Measurements from ENCODE around the gene TRRAP.
"Not testable (repeated sequence)": the region's sequence is repeated elsewhere in the genome, so short reads cannot be mapped to it uniquely, and the experiment has no call there.

Gene TRRAP

DNA sequence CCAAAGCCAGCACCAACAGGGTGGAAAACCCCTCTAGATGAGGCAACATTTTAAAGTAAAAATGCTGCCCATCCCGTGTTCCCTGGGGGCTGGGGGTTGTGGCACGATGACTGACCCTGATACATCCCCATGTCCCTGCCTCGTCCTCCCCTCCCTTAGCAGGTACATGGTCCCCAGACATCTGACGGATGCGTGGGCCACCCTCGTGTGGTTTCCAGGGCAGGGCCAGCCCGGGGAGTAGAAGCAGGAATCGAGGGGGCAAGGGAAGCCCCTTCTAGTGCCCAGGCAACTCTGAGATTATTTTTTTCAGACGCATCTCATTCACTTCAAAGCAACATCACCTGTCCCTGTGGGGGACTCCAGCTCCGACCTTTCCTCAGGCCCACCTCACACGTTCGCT lies 12.0 kb upstream of the TRRAP start:
- FAIRE-seq (no peak), DNase-seq (ENCODE audit: low spot score) (no peak)

DNA sequence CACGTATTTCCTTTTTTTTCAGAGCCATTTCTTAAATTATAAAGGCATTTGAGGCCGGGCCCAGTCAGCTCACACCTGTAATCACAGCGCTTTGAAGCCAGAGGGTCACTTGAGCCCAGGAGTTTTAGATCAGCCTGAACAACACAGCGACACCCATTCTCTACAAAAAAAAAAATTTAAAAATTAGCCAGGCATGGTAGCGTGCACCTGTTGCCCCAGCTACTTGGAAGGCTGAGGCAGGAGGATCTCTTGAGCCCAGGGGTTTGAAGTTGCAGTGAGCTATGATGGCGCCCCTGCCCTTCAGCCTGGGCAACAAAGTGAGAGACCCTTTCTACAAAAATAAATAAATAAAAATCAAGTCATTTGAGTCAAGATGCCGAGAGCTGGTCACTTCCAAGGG lies 11.6 kb upstream of the TRRAP start:
- FAIRE-seq, result no peak
- no peak for DNase-seq (ENCODE audit: low spot score)

DNA sequence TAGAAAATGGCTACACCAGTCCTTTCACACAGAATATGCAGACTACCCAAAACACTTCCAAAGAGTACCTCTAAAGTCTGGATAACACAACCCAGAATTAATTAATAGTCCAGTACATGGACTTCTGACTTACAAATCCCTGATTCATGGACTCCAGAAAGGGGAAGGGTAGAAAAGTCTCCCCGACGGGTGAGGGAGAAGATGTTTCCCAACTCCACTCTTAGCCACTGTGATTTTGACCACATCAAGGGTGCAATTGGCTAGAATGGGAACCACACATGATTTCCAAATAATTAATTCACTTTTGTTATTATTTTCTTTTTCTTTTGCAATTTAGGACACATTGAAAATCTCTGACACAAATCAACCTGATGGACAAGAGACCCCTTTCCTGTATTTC lies 9.9 kb upstream of the TRRAP start:
- FAIRE-seq (no peak), DNase-seq (ENCODE audit: low spot score) (no peak)

DNA sequence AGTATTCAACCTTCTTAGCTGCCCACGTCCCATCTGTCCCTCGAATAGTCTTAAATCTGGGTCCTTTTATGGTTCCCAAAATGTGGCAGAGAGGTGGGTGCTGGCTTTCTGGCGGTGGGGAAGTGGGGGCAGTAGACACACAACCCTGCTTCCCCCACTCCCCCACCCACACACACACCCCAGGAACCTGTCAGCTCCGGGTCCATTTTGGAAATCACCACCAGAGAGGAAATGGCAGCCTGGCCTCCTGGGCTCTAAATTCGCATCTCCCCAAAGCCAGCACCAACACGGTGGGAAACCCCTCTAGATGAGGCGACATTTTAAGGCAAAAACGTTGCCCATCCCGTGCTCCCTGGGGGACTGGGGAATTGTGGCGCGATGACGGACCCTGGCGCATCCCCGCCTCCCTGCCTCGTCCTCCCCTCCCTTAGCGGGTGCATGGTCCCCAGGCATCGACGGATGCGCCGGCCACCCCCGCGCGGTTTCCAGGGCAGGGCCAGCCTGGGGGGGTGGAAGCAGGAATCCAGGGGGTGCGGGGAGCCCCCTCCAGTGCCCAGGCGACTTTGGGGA lies 9.2 kb upstream of the TRRAP start:
- no peak for DNase-seq (ENCODE audit: low spot score)
- FAIRE-seq, result no peak

DNA sequence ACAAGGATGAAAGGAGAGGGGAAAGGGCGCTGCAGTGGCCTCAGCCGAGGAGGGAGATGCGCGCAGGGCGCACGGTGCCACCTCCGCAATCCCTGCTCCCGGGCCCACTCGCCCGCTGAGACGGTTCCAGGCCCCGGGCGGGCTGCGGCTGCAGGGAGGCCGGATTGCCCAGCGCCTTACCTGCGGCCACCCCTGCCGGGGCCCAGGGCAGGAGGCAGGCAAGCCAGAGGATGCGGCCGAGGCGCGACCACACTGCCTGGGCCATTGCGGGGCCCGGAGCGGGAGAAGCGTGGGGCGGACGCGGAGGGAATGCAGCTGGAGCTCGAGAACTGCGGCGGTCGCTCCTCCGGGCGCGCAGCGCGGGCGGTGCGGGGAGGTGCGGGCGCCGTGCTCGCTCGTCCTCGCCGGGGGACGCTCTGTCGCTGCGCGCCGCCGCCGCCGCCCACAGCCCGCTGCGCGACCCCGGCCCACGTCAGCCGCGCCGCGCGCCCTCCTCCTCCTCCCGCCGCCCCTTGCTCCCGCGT lies 8.7 kb upstream of the TRRAP start, which contains the start of gene TMEM130:
TMEM130 (minus strand) TSS at position 418 of the 524 bp plus-strand sequence; CDS start at position 265, 153 bp downstream.
- FAIRE-seq, result no peak

DNA sequence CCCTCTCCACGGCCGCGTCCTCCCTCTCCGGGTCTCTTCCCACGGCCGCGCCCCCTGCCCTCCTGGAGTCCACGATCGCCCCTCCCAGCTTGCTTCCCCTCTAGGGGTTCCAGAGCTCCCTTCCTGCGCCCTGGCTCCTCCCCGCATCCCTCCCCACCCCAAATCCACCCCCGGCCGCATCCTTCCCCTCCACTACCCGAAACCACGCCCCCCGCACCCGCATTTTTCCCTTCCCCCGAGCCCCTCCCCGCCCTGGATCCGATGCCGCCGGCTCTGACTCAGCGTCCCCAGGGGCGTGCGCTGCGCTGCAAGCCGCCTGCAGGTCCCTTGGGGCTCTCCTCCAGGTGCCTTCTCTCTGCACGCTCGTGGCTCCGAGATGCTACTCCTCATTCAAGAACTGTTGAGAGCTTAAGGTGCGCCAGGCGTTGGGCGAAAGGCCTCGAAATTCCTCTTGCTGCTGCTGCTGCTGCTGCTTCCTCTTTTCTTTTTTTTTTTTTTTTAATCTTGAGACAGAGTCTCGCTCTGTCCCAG lies 8.1 kb upstream of the TRRAP start:
- FAIRE-seq, result no peak
- no peak for DNase-seq (ENCODE audit: low spot score)

More for the DNA sequence above, 8.7 kb upstream of the TRRAP start, which contains the start of gene TMEM130:
- no peak for DNase-seq (ENCODE audit: low spot score)

DNA sequence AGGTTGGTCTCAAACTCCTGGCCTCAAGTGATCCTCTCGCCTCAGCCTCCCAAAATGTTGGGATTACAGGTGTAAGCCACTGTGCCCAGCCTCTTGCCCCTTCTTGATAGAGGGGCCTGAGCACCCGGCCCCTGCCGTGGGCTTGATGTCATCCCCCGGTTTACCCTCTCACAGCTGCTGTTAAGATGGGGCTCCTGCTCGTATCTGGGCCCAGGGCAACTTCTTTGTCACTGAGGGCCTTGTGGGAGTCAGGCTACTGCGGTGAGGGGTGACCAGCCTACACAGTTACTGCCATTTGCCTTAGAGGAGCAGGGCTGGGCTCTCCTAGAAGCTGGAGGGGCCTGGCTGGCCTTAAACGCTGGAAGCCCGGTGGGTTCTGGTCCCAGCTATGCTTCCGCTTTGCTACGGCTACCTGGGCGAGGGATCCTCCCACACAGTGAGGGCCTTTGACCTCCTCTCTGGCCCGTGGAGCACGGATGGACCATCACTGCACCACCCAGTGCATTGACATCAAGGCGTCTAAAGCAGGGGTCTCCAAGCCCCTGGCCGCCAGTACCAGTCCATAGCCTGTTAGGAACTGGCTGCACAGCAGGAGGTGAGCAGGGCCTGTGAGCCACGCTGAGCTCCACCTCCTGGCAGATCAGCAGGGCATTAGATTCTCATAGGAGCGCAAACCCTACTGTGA lies 7.4 kb upstream of the TRRAP start:
- no peak for DNase-seq (ENCODE audit: low spot score)
- FAIRE-seq, result no peak

DNA sequence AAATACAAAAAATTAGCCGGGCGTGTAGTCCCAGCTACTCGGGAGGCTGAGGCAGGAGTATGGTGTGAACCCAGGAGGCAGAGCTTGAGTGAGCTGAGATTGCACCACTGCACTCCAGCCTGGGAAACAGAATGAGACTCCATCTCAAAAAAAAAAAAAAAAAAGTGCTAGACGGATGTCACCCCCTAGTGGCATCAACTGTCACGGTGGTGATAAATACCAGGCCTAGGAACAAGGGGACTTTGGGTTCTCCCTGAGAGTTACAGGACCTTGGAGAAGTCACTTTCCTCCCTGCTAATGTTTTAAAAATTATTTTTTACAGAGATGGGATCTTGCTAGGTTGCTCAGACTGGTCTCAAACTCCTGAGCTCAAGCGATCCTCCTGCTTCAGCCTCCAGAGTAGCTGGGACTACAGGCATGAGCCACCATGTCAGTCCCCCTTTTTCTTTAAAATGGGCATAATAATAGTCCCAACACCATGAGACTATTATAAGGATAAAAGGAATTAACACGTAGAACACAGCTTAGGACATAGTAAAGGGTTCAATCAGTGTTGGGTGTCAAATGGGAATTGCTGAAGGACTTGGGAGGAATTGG lies 5.9 kb upstream of the TRRAP start:
- FAIRE-seq, result no peak
- no peak for DNase-seq (ENCODE audit: low spot score)

DNA sequence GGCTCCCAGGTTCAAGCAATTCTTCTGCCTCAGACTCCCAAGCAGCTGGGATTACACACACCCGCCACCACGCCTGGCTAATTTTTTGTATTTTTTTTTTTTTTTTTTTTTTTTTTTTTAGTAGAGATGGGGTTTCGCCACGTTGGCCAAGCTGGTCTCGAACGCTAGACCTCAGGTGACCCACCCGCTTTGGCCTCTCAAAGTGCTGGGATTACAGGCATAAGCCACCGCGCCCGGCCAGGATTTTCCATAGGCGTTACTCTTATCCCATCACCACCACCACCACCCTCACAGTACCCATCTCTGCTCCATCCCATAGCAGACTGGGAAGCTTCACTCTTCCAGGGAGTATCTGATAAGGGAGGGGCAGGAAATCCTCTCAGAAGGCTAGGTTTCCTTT lies 4.7 kb upstream of the TRRAP start:
- not testable (repeated sequence) for FAIRE-seq; DNase-seq (ENCODE audit: low spot score)

DNA sequence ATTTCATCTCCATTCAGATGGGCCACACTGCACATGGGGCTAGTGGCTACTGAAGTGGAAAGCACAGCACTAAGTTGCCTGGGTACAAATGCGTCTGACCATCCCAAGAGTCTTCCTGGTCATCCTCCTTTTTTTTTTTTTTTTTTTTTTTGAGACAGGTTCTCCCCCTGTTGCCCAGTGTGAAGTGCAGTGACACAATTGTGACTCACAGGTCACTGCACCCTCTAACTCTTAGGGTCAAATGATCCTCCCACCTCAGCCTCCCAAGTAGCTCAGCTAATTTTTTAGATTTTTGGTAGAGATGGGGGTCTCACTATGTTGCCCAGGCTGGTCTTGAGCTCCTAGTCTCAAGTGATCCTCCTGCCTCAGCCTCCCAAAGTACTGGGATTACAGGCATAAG lies 3.4 kb upstream of the TRRAP start:
- DNase-seq (ENCODE audit: low spot score) (no peak), FAIRE-seq (no peak)

DNA sequence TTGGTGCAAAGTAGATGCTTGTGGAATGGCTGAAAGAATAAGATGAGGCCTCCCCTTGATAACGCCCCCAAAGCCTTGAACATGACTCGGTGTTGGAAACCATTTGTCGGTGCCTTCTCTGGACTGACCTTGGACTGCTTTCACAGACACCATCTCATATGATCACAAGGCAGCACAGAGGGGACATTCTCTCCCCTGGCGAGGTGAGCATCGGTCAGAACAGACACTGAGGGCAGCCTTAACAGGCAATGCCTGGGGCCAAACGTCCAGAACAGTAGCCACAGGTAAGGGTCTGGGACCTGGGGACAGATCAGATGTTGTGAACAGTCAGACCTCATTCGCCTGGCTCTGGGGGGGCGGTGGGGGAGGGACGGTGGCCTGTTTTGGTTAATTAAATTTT lies 2.8 kb upstream of the TRRAP start:
- no peak for FAIRE-seq

DNA sequence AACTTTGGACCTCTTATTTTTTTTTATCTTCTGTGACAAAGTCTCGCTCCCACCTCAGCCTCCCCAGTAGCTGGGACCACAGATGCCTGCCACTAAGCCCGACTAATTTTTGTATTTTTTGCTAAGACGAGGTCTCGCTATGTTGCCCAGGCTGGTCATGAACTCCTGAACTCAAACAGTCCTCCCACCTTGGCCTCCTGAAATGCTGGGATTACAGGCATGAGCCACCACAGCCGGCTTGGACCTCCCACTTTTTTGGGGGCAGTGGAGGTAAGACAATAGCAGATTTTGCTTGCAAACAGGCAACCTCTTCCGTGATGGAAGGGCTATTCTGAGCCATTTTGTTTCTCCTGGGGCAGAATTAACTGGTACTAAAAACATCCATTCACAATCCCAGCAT lies 1.2 kb upstream of the TRRAP start:
- DNase-seq (ENCODE audit: low spot score), result no peak
- FAIRE-seq, result no peak

More for the DNA sequence above, 2.8 kb upstream of the TRRAP start:
- DNase-seq (ENCODE audit: low spot score), result no peak

DNA sequence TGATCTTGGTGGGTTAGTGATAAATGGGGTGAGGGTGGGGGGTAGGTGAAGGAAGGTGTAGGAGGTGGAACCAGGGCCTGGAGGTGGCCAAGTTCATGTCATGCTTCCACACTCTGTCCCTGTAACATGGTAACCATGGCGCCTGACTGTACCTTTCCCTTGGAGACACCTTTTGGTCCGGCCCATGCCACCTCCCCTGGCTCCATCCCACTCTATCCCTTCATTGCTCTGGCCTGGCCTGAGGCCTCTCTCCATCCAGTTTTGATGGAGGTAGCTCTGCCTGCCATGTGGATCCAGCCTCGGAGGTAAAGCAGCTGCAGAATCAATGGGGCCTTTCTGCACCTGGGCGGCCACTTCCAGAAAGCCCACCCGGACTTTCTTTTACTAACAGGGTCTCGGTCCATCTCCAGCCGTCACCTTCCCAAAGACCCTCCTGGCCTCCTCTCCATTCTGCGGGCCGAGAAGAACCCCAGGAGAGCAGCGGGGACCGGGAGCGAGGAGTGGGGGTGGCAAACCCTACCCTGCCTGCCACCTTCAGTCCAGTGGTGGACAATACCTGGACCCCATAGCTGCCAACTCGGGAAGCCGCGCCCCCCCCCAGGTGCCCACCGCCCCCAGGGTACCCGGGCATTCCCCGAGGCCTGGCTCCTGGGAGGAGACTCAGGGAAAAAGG lies 504 bp upstream of the TRRAP start:
- no peak for FAIRE-seq

DNA sequence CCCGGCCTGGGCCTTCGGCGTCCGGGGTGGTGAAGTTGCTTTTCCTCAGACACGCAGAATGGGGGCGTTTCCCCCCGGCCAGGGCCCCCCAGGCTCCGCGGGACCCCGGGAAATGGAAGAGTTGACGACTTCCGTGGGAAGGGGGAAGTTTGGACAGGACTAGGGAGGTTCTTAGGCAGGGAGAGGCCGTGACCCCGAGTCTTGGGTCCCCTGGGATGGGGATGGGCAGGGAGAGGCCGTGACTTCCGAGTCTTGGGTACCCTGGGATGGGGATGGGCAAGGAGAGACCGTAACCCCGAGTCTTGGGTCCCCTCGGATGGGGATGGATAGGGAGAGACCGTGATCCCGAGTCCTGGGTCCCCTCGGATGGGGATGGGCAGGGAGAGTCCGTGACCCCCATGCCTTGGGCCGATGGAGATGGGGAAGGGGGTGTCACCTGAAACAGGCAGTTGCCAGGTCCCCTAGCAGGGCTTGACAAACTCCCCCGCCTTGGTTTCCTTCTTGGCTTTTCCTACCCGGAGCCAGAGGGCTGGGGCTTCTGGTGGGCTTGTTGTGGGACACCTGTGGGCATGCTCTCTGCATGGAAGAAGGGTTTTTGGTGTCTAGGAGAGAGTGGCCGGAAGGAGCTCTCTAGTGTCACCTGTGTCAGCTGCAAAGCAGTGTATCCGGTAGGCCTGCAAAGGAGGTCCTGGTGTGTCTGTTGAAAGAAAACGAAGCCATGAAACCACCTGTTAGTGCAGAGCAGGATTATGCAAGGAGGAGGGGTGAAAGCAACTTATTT lies 1.1 kb downstream of the TRRAP start:
- DNase-seq (ENCODE audit: low spot score), result peak; percentile 44

More for the DNA sequence above, 504 bp upstream of the TRRAP start:
- no peak for DNase-seq (ENCODE audit: low spot score)

DNA sequence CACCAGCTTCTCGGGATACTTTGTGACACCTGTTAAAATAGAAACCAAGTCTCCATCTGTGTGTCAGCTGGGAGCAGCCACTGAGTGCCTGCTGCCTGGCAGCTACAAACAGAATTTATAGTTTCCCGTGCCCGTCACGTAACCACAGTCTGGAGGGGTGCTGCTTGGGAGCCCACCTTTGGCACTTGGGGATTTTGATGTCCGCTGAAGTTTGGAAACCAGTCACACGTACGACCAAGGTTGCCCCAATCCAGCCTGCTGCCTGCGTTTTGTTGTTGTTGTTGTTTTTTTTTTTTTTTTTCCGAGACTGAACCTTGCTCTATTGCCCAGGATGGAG lies 1.6 kb downstream of the TRRAP start:
- no peak for FAIRE-seq
- no peak for DNase-seq (ENCODE audit: low spot score)

More for the DNA sequence above, 1.1 kb downstream of the TRRAP start:
- no peak for FAIRE-seq

DNA sequence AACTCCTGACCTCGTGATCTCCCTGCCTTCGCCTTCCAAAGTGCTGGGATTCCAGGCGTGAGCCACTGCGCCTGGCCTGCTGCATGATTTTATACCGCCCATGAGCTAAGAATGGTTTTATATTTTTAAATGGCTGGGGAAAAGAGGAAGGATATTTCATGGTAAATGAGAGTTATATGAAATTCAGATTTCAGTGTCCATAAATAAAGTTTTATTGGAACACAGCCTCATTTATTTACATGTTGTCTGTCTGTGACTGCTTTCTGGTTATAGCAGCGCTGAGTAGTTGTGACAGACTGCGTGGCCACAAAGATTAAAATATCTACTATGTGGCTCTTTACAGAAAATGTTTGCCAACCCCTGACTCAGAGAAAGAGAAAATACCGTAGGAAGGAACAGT lies 2.2 kb downstream of the TRRAP start:
- no peak for FAIRE-seq

DNA sequence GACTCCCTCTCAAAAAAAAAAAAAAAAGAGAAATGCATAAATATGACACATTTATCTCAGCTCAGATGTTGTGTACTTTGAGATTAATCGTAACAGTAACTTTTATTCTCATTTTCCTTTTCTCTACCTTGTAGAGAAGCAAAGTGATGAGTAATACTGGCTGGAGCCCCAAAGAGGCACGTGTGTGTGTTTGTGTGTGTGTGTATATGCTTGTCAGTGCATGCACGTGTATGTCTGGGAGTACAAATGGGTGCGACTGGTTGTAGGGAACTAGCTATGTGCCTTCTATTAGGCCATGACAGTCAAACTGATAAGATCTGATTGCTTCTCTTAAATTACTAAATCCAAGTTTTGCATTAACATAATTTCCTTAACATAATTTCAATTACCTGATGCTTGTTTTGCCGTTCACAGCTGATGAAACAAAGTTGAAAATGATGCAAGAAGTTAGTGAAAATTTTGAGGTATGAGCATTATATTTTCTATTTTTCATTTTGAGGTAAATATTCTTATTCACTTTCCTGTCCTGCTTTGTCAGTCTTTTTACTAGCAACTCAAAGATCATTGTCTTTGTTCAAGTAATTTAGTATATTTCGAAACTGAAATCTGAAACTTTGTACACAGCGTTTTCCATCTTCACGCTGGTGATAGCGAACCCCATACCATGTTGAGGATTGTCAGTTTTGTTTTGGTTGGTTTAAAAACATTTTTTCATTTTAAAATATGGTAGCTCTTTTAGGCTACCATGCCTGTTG lies 3.4 kb downstream of the TRRAP start:
- DNase-seq (ENCODE audit: low spot score), result no peak
- no peak for FAIRE-seq

More for the DNA sequence above, 2.2 kb downstream of the TRRAP start:
- no peak for DNase-seq (ENCODE audit: low spot score)

DNA sequence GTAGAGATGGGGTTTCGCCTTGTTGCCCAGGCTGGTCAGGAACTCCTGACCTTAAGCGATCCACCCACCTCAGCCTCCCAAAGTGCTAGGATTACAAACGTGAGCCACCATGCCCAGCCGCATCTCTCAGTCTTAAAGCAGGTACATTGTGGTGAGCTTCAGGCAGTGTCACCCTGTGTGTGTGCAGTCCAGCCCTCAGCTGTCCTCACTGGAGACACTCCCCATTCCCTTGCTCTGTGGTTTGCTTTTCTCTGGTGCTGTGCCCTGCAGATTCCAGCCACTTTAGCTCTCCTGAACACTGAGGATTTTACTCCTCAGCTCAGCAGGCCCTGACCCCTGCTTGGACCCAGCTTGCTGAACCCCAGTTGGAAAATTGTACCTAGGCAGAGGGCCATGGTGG lies 6.1 kb downstream of the TRRAP start:
- no peak for DNase-seq (ENCODE audit: low spot score)
- no peak for FAIRE-seq

DNA sequence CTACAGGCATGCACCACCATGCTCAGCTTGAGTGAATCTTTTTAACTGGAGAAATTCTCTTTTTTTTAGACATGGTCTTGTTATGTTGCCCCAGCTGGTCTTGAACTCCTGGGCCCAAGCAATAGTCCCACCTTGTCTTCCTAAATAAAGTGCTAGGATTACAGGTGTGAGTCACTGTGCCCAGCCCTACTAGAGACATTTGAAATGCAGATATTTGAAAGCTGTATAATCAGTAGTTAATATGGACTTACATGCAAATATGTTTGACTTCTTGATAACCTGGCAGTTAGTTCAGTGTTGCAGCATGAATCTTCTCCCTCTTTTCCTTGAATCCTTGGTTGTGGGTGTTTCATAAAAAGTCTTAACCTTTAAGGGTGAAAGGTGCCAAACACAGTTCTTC lies 8.7 kb downstream of the TRRAP start:
- DNase-seq (ENCODE audit: low spot score) (no peak), FAIRE-seq (no peak)

DNA sequence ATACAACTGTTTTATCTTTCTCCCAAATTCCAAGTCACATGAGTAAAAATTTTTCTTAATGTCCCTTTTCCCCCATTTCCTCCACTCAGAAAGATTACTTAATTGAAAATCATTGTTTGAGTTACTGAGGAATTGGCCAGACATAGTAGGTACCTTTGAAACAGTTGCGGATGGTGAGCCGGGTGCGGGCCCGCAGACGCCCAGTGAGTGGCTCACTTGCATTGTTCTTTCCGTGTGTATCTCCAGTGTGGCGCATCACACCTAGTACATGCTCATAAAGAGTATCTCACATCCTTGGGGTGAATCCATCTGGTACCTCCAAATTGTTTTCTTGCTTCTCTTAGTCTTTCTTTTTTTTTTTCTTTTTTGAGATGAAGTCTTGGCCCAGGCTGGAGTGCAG lies 14.3 kb downstream of the TRRAP start:
- DNase-seq (ENCODE audit: low spot score) (no peak), FAIRE-seq (no peak)
